ENCODE measurements around the gene TBC1D5.
"Not testable (repeated sequence)": the region's sequence is repeated elsewhere in the genome, so short reads cannot be mapped to it uniquely, and the experiment has no call there.

Gene TBC1D5

DNA sequence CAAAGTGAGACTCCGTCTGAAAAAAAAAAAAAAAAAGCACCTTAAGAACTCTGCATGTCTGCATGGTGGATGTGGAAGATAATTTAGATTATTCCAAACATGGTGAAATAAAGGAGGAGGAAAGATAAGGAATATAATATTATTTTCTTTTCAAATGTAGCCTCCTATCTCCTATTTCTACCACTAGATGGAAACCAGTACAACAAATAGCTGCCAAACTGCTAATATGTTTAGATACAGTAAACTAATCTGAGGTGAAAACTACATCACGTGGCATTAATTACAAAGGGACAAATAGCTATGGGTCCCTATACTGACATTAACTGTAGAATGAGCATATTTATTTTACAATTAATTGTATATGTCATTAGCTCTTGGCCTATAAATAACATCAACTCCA, 197.8 kb downstream of the TBC1D5 start:
- H3K9me3 Mint-ChIP-seq: peaks cover 9% of the 10 kb centered on the region
- H3K27ac Mint-ChIP-seq: no peak overlapping the region
- no peak for DNase-seq
- no peak overlapping the region for H3K4me3 Mint-ChIP-seq
- H3K36me3 Mint-ChIP-seq (ENCODE audit: low read depth): peaks cover 11% of the 10 kb centered on the region
- TF ChIP-seq, protein P1, sequence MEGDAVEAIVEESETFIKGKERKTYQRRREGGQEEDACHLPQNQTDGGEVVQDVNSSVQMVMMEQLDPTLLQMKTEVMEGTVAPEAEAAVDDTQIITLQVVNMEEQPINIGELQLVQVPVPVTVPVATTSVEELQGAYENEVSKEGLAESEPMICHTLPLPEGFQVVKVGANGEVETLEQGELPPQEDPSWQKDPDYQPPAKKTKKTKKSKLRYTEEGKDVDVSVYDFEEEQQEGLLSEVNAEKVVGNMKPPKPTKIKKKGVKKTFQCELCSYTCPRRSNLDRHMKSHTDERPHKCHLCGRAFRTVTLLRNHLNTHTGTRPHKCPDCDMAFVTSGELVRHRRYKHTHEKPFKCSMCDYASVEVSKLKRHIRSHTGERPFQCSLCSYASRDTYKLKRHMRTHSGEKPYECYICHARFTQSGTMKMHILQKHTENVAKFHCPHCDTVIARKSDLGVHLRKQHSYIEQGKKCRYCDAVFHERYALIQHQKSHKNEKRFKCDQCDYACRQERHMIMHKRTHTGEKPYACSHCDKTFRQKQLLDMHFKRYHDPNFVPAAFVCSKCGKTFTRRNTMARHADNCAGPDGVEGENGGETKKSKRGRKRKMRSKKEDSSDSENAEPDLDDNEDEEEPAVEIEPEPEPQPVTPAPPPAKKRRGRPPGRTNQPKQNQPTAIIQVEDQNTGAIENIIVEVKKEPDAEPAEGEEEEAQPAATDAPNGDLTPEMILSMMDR (IDR thresholded peaks at IDR 0.05): no peak
- no peaks in the 10 kb centered on the region for H3K4me1 Mint-ChIP-seq
- H3K27me3 Mint-ChIP-seq (ENCODE audit: low read depth, poor library complexity): no peaks in the 10 kb centered on the region

- no peak for DNase-seq
- H3K36me3 Mint-ChIP-seq (ENCODE audit: low read depth): peaks cover 22% of the 10 kb centered on the region
- H3K4me3 Mint-ChIP-seq: no peak overlapping the region
- peaks cover 9% of the 10 kb centered on the region for H3K9me3 Mint-ChIP-seq
- H3K27ac Mint-ChIP-seq: no peak overlapping the region
- TF ChIP-seq, protein P1 (IDR thresholded peaks at IDR 0.05): no peak
- H3K4me1 Mint-ChIP-seq: no peaks in the 10 kb centered on the region
- no peaks in the 10 kb centered on the region for H3K27me3 Mint-ChIP-seq (ENCODE audit: low read depth, poor library complexity)
Measured at GRCh38 chr3:17542591-17542990, 199.8 kb downstream of the TBC1D5 start.

GRCh38 chr3:17539436-17539835, 203.0 kb downstream of the TBC1D5 start:
- Mint-ChIP-seq H3K27me3 (ENCODE audit: low read depth, poor library complexity) (no peaks in the 10 kb centered on the region), H3K27ac (no peak overlapping the region), H3K36me3 (ENCODE audit: low read depth) (peaks cover 22% of the 10 kb centered on the region), H3K4me3 (no peak overlapping the region), H3K9me3 (peaks cover 9% of the 10 kb centered on the region), H3K4me1 (no peaks in the 10 kb centered on the region)
- TF ChIP-seq, protein P1 (IDR thresholded peaks at IDR 0.05): no peak
- DNase-seq: no peak

- no peak for DNase-seq
- peaks cover 13% of the 10 kb centered on the region for H3K9me3 Mint-ChIP-seq
- H3K27ac Mint-ChIP-seq: no peak overlapping the region
- TF ChIP-seq, protein P1 (IDR thresholded peaks at IDR 0.05): no peak
- H3K4me1 Mint-ChIP-seq: no peaks in the 10 kb centered on the region
- peaks cover 22% of the 10 kb centered on the region for H3K36me3 Mint-ChIP-seq (ENCODE audit: low read depth)
- no peaks in the 10 kb centered on the region for H3K27me3 Mint-ChIP-seq (ENCODE audit: low read depth, poor library complexity)
- H3K4me3 Mint-ChIP-seq: no peak overlapping the region
Measured at GRCh38 chr3:17535274-17535673, 207.2 kb downstream of the TBC1D5 start.

DNA sequence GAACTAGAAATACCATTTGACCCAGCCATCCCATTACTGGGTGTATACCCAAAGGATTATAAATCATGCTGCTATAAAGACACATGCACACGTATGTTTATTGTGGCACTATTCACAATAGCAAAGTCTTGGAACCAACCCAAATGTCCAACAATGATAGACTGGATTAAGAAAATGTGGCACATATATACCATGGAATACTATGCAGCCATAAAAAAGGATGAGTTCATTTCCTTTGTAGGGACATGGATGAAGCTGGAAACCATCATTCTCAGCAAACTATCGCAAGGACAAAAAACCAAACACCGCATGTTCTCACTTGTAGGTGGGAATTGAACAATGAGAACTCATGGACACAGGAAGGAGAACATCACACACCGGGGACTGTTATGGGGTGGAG, 210.0 kb downstream of the TBC1D5 start:
- H3K9me3 Mint-ChIP-seq: peaks cover 13% of the 10 kb centered on the region
- H3K4me1 Mint-ChIP-seq; H3K27me3 Mint-ChIP-seq (ENCODE audit: low read depth, poor library complexity); DNase-seq; H3K4me3 Mint-ChIP-seq; H3K27ac Mint-ChIP-seq: not testable (repeated sequence)
- peaks cover 11% of the 10 kb centered on the region for H3K36me3 Mint-ChIP-seq (ENCODE audit: low read depth)

DNA sequence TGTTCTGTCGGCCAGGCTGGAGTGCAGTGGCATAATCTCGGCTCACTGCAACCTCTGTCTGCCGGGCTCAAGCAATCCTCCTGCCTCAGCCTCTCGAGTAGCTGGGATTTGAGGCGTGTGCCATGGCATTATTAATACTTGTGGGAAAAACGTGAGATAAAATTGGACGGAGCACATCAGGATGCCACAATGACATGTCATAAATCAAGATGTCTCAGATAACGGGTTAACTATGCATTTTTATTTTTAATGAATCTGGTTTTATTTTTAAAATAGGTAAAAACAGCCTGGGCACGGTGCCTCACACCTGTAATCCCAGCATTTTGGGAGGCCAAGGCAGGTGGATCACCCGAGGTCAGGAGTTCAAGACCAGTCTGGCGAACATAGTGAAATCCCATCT, 212.8 kb downstream of the TBC1D5 start:
- H3K27me3 Mint-ChIP-seq (ENCODE audit: low read depth, poor library complexity): no peaks in the 10 kb centered on the region
- H3K9me3 Mint-ChIP-seq: peaks cover 13% of the 10 kb centered on the region
- H3K4me1 Mint-ChIP-seq: peaks cover 5% of the 10 kb centered on the region
- peaks cover 16% of the 10 kb centered on the region for H3K36me3 Mint-ChIP-seq (ENCODE audit: low read depth)
- TF ChIP-seq, protein P1 (IDR thresholded peaks at IDR 0.05): no peak
- DNase-seq: no peak
- no peak overlapping the region for H3K27ac Mint-ChIP-seq
- no peak overlapping the region for H3K4me3 Mint-ChIP-seq

Measured in nephron progenitor cell (in vitro differentiated cells).